ENCODE results near the gene HSD17B3.
"Not testable (repeated sequence)": the region's sequence is repeated elsewhere in the genome, so short reads cannot be mapped to it uniquely, and the experiment has no call there.

HSD17B3 gene

DNA sequence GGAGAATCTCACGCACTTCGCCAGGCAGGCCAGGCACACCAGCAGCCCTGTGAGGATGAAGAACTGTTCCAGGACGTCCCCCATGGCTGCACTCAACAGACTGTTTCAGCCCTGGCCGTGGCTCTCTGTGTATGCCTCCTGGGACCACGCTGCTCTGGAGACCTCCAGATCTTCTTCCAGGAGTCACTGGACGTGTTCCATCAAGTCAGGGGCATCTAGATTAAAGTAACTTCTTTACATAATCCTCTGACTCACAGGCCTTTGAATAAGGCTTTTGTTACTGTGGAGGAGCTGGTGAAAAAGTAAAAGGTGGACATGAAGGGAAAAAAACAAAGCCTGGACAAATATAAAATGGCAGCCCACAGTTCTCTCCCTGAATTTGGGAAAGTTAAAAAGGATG, at the start of gene HSD17B3:
Gene HSD17B3 (minus strand): TSS at position 156 of the 400 bp plus-strand sequence. CDS start 72 bp downstream, at position 84.
- no peak for DNase-seq (ENCODE audit: low spot score)

DNA sequence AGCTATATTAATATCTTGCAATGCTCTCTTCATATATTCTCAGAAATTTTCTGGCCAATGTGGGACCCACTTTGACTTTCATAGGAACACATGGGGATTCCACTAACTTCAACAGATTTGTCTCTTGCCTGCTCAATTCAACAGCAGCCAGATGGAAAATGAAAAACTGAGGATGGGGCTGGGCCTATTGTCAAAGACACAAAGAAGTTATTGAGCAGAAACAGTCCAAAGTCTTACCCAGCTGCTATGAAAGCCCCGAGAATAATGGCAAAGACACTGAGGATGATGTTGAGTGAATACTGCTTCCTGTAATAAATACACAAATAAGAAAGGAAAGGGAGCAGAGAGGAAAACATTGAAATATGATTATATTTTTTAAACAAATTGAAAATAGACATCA, 48.9 kb upstream of the HSD17B3 start:
- no peak for DNase-seq (ENCODE audit: low spot score)

DNA sequence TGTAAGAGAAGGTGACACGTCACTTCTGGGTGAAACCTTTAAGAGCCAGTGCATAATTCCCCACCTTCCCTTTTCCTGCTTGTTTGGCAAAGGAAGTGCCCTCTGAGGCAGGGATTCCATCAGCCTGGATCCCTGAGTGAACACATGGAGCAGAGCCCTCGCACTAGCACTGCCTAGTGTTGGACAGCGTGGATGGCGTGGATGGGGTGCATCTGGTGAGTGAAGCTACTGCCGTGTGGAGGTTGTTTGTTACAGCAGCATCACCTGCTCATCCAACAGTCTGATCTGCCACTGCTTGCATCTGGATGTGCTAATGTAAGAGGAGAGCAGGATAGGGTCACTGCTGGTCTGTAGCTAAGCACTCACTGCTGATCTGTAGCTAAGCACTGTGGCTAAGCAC, 46.3 kb upstream of the HSD17B3 start:
- DNase-seq (ENCODE audit: low spot score) = no peak

DNA sequence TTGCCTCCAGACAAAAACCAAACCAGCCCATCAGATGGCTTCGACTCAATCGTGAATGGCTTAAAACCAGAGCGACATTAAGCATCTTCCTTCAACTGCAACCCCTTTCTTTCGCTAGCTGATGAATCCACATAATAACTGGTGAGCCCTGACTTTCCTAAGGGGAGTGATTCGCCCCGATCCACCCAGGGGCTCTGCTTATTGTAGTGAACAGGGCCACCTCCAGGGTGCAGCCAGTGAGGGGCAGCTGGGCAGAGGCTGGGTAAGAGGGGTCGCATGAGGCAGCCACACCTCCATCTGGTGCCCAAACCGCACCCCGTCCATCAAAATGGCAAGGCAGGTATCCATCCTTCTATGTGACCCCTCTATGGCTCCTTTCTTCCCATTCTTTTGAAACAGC, 43.6 kb upstream of the HSD17B3 start:
- no peak for DNase-seq (ENCODE audit: low spot score)

DNA sequence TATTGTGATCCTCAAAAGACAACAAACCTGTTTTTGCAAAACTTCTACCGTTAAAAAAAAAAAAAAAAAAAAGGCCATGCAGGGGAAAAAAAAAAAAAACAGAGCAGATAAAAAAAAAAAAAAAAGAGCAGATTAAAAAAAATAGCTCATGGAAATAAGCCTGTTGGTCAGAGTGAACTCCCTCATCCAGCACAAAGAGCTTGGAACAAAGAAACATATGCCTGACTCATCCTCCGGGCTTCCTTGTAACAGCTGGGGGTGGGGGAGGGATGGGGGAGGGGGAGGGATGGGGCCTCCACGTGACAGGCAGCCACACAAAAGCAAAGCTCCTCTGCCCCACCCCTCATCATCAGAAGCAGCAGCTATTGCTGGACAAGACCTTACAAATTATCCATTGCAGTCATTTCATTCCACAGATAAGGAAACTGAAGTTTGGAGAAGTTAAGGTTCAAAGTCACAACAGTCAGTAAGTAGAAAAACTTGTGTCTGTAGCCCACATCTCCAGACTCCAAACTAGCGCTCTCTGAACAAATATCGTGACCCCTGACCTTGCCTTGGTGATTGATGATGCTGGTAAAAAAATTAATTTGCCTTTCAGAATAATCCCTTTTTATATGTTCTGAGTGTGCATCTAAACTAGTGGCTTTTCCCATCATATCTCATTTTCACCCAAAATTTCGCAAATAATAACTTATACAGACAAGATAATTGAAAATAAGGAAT, 42.6 kb upstream of the HSD17B3 start:
- no peak for DNase-seq (ENCODE audit: low spot score)

DNA sequence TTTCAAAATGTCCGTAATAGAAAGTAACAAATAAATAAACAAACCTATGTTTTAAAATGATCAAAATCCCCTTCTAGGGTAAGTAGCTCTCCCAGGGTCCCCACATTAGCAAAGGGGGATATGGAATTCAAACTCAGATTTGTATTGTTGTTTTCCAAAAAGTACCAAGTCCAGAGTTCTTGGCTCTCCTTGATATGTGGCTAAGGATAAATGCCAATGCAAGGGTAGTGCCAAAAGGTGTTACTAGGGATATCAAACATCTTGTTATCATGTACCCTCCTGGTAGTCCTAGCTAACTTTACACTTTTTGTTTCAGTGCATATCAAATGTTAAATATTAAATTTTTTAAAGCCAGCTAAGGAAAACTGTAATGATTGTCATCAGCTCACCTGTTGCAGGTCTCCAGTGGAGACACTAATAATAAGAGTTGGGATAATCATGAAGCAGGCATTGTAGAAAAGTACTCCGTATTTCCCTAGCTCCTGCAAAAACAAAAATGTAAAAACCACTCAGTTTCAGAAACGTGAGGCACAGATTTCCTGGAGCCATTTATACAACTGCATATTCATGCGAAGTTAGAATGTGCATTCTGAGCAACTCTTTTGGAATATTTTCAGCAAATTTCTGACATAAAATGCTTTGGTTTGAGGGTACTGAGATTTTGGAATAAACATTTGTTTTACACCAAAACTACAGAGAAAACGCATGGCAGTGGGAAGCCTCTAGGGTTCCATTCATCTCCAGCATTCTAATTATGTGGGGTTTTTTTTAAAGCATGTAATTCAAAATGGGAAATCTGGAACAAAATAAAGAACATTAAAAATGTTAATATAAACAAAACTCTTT, 41.8 kb upstream of the HSD17B3 start:
- DNase-seq (ENCODE audit: low spot score) = no peak

DNA sequence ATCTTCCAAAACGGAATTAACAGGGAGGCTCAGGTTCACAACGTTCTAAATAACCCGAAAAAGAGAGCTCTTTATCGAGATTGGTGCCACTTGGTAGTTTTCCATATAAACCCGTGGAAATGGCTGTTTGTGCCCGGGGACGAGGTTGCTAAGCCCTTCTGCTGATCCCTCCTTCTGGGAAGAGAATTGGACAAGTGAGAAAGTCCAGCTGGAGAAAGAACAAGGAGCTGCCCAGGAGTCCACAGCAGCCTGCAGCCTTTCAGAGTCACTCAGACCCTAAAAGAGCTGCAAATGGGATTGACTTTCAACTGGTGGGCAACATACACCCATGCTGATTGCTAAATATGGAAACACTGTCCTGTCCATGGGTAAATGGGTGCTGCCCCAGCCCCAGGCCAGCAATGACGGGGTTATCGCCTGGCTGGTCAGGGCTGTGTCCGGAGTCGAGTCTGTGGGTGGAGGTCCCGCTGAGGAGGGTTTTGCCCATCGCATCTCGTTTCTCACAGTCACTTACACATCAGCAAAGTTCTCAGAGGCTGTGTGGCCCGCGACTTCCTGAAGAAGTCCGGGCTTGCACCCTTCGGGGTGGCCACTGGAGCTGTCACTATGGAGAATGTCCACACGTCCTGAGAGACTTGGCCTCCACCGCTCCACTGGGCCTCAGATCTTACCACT, 40.7 kb upstream of the HSD17B3 start:
- DNase-seq (ENCODE audit: low spot score) = no peak

DNA sequence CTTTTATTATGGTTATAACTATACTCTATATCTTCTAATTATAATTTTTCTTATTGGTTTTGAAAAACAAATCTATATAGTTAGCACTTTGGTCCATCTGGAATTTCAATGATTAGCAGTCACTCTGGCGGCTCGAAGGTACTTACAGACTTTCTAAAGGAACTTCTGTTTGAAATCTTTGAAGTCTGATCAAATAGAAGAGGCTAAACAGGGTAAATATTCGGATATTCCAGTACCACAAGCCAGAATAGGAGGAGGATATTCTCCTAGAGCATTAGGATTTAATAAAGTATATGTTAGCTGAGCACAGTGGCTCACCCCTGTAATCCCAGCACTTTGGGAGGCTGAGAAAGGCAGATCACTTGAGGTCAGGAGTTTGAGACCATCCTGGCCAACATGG, 38.7 kb upstream of the HSD17B3 start:
- no peak for DNase-seq (ENCODE audit: low spot score)

DNA sequence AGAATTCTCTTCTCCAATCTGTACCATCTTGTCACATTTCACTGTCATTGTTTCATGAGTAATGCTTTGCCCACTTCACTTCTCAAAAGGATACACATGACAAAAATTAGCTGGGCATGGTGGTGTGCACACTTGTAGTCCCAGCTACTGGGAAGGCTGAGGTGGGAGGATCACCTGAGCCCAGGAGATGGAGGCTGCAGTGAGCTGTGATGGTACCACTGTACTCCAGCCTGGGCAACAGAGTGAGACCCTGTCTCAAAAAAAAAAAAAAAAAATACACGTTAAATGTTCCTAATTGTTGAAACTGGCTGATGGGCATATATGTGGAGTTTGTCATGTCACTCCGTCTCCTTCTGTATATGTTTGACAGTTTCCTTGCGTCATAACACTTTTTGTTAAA, 36.3 kb upstream of the HSD17B3 start:
- no peak for DNase-seq (ENCODE audit: low spot score)

DNA sequence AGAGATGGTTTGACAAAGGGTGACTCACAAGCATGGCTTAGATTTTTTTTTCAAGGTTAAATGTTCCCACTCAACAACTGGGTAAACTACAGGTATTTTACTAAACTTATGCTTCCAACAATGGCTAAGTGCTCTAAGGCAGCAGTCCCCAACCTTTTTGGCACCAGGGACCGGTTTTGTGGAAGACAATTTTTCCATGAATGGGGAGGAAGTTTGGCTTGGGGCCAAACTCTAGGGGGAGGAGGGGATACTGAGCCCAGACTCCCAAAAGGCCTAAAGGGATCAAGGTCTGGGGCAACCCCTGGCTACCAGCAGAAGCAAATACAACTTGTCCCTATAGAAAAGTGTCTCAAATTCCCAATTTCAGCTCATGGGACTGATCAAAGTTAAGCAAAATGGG, 32.0 kb upstream of the HSD17B3 start:
- DNase-seq (ENCODE audit: low spot score) = no peak

DNA sequence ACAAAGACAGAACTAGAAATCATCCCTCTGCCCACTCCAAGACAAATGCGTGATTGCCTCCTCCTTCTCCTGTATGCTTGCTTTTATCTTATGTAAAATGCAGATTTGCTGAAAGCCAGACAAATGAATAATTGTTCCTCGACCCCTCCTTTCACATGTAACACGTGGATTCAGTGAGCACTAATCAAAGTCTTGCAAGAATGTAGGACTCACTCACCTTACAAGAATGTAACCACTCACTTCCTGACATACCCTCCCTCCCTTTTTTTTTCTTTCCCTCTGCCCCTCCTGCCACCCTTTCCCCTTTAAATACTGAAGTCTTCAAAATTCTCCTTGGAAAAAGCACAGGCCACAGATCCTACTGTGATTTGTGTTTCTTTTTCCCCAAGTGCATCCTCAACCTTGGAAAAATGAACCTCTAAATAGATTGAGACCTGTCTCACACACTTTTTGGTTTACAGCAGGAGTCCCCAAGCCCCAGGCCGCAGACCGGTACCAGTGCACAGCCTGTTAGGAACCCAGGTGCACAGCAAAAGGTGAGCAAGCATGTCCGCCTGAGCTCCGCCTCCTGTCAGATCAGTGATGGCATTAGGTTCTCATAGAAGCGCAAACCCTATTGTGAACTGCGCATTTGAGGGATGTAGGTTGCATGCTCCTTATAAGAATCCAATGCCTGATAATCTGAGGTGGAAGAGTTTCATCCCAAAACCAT, 29.4 kb upstream of the HSD17B3 start:
- DNase-seq (ENCODE audit: low spot score) = no peak

DNA sequence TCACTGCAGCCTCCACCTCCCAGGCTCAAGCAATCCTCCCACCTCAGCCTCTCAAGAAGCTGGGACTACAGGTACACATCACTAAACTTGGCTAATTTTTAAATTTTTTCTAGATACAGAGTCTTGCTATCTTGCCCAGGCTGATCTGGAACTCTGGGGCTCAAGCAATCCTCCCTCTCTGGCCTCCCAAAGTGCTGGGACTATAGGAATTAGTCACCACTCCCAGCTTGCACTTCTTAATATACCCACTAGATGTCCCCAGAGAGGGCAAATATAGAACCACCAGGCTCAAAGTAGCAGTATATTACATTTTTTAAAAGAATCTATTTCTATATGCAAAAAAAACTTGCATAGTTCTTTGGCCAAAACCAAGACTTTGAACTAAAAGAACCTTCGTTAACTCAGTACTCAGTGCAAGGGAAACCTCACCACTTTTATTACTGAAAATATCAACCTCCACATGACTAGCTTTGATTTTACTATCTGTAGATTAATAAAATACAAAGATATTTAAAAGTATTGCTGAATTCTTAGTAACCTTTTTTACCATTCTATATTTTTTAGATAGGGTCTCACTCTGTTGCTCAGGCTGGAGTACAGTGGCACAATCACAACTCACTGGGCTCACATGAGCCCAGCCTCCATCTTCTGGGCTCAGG, 25.8 kb upstream of the HSD17B3 start:
- DNase-seq (ENCODE audit: low spot score) = peak; percentile 55

DNA sequence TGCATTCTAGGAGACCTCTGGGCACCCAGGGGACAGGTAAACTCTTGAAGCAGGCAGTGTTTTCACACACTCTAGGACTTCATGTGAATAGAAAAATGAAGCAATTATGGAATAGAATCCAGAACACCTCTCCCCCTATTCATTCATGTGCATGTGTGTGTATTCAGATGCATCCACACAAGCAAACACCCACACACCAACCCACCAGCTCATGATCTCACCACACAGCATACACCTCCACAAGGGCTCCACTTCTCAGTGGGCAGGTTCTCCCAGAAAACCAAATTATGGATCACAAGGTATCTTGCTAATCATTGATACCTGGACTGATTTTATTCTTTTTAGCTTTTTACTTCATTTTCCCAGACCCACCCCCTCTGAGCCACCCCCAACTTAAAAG, 21.2 kb upstream of the HSD17B3 start:
- no peak for DNase-seq (ENCODE audit: low spot score)

DNA sequence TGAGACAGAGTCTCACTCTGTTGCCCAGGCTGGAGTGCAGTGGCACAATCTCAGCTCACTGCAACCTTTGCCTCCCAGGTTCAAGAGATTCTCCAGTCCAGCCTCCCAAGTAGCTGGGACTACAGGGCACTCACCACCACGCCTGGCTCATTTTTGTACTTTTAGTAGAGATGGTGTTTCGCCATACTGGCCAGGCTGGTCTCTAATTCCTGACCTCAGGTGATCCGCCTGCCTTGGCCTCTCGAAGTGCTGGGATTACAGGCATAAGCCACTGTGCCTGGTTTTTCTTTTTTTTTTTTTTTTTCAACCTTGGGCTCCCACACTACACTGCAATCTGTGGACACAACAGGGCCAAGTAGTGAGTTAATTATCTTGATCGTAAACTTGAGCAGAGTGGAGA, 20.8 kb upstream of the HSD17B3 start:
- not testable (repeated sequence) for DNase-seq (ENCODE audit: low spot score)

DNA sequence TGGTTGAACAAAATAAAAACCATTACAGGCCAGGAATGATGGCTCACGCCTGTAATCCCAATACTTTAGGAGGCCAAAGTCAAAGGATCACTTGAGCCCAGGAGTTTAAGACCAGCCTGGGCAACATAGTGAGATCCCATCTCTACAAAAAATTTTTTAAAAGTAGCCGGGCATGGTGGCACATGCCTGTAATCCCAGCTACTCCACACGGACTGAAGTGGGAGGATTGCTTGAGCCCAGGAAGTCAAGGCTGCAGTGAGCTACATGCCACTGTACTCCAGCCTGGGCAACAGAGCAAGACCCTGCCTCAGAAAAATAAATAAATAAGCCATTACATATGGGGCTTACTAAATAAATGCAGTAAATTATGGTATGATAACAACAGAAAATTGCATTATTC, 20.2 kb upstream of the HSD17B3 start:
- not testable (repeated sequence) for DNase-seq (ENCODE audit: low spot score)

DNA sequence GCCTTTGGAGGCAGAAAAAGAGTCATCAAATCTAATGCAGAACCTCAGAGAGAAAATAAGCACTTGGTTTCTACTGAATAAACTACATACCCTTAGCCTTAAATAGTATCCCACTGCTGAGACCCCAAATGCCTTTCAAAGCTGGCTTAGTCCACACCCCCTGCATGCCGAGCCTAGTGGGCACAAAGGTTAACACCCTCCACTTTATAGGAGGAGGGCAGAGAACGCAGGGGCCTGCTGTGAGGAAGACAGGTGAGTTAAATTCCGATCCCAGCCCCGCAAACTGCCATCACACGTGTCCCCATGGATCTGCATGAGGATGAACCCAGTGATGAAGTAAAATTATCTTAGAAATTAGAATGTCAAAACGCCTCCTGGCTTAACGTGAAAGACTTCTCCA, 19.5 kb upstream of the HSD17B3 start:
- DNase-seq (ENCODE audit: low spot score) = no peak

DNA sequence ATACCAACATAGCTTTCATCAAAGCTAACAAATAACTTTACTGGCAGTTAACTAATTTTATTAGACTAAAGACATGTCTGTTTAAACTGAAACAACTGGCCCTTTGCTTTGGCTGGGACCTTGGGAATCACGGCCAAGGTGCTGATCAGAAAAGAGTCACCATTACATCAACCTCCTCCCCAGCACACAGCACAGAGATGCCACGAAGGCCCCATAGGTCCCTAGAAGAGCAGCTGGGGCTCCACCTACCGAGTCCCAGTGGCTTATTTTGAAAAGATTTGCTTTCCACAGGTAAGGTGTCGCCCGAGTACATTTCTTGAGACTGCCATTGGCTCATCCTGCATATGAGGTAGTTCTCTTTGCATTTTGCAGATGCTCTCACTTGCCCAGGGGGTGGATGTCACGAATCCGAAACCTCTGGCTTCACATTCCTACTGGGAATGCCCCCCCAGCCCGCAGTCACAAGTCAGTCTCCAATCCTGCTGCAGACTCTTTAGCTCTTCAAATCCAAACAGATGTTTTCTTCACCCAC, 18.8 kb upstream of the HSD17B3 start:
- no peak for DNase-seq (ENCODE audit: low spot score)

DNA sequence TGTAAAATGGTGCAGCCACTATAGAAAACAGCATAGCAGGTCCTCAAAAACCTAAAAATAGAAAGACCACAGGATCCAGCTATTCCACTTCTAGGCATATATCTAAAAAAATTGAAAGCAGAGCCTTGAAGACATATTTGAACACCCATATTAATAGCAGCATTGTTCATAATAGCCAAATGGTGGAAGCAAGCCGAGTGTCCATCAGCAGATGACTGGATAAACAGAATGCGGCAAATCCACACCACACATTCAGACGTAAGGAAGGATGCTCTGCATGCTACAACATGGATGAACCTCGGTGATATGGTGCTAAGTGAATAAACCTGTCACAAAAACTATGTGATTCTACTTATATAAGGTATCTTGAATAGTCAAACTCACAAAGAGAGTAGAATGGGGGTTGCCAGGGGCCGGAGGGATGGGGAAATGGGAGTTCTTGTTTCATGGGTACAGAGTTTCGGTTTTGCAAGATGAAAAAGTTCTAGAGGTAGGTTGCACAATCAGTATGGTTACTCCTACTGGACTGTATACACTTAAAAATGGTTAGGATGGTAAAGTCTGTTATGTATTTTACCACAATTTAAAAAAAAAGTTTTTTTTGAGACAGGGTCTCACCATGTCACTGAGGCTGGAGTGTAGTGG, 17.1 kb upstream of the HSD17B3 start:
- DNase-seq (ENCODE audit: low spot score) = no peak

DNA sequence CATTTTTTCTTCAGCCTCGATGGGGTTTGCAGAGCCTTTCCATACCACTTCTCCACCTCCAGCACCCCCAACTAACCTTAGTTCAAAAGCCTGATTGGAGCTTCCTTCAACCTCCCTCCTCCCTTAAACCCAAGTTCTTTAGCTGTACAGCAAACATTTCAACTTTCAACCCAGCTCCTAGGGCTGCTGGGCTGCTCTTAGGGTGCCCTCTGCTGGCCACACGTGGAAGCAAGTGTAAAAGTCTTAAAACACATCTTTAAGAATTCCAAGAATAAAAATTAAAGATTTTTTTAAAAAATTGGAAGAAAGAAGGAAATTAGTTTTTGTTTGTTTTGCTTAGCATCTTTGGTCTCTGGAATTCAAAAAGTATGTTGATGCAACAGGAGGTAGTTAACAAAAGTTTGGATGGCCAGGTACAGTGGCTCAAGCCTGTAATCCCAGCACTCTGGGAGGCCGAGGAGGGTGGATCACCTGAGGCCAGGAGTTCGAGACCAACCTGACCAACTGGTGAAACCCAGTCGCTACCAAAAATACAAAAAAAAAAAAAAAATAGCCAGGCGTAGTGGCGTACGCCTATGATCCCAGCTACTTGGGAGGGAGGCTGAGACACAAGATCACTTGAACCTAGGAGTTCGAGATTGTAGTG, 15.5 kb upstream of the HSD17B3 start:
- peak; percentile 33 for DNase-seq (ENCODE audit: low spot score)

DNA sequence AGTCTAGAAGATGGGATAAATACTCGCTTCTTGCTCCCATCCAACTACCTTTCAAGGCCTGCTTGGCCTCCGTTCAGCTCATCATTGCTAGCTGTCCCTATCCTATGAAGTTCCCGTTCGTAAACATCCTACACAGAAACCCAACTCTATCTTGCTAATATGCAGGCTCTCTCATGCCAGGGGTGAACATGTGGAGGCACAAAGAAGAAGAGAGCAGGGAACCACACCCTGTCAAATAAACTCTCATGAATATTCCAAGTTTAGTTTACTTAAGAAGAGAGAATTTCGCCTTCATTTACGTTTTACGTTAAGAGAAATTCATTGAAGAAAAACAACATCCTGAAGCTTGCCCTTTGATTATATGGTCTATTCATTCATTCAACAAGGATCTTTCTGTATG, 7.9 kb upstream of the HSD17B3 start:
- no peak for DNase-seq (ENCODE audit: low spot score)

All from CD4-positive, alpha-beta T cell treated with Interleukin-6 at 100 ng/mL for 8 hours (primary cell).